K562 (cell line): ENCODE data around the gene MFSD6. TPM values are rescaled to one million over a fixed set of nuclear protein-coding genes. Genes with fewer than 3 reads are reported as not detected.

Source experiments
- ATAC-seq: fragments of 200-7000 bp; cut with Tn5 transposase; 3 replicates; pipeline ENCODE4 v1.9.1; 2020; ENCODE audit warnings: moderate library complexity
- BruUV-seq: library from RNA; stranded (reverse); fragments of 400-500 nt; replicated peaks from 2 replicates; lab custom pipeline; 2021; lab: Mats Ljungman, UMichigan
- CTCF ChIA-PET: fragments of 300-600 bp; formaldehyde crosslinking; extraction: SDS; loops from one replicate; lab custom pipeline; 2021; ENCODE audit warnings: low intra/inter-chr PET ratio; lab: Yijun Ruan, JAX
- POLR2A ChIA-PET: fragments of 300-600, 350-650 bp; sonication (Branson Sonifier 250); formaldehyde crosslinking; extraction: SDS; loops from one replicate; lab custom pipeline; 2021; ENCODE audit warnings: antibody characterized with exemption, inconsistent platforms; lab: Yijun Ruan, JAX
- DNase-seq, 4 experiments: peaks; one replicate each; pipeline versions ENCODE4 v3.0.0 to v3.0.0-alpha.2; 2011 to 2018; ENCODE audit warnings: low spot score in 3 of 4, mixed read lengths in 3 of 4; ENCODE audit errors: extremely low read depth in 1 of 4
- FAIRE-seq: peaks from 2 replicates; lab custom pipeline; 2011; peaks lifted over from hg19 to GRCh38; lab: Jason Lieb, UNC
- H2AFZ ChIP-seq: 2 replicates; pipeline ENCODE4 v1.6.0; 2011; ENCODE audit warnings: low read depth, low read length, control low read depth, inconsistent platforms
- H3K27ac ChIP-seq: fragments of 200-600 bp; 3 replicates; pipeline ENCODE4 v1.8.0; 2011; ENCODE audit warnings: low read depth, mild to moderate bottlenecking, control low read depth, inconsistent platforms, low read length, moderate library complexity, mixed read lengths; ENCODE audit errors: extremely low read depth
- H3K27me3 ChIP-seq, 2 experiments: fragments of 300-600 bp in 1 of 2; 2 replicates in 1 of 2; 3 replicates in 1 of 2; pipeline versions ENCODE4 v1.6.0 to v1.8.0; 2011; ENCODE audit warnings: inconsistent platforms in 2 of 2, low read length in 2 of 2, mild to moderate bottlenecking in 1 of 2, mixed read lengths in 1 of 2, moderate library complexity in 1 of 2; ENCODE audit not compliant: control insufficient read depth in 2 of 2, insufficient read depth in 2 of 2
- H3K36me3 ChIP-seq: fragments of 300-600 bp; 3 replicates; pipeline ENCODE4 v1.8.0; 2011; ENCODE audit warnings: mild to moderate bottlenecking, low read length, inconsistent platforms; ENCODE audit not compliant: control insufficient read depth, insufficient read depth
- H3K4me1 ChIP-seq, 2 experiments: fragments of 200-600 bp in 1 of 2; replicated peaks in 1 of 2; 2 replicates in 1 of 2; 3 replicates in 1 of 2; pipeline versions ENCODE4 v1.5.1 to v1.8.0; 2011; ENCODE audit warnings: inconsistent platforms in 2 of 2, low read length in 2 of 2, mild to moderate bottlenecking in 1 of 2, mixed read lengths in 1 of 2, moderate library complexity in 1 of 2; ENCODE audit not compliant: control insufficient read depth in 2 of 2, insufficient read depth in 2 of 2
- H3K4me2 ChIP-seq: 2 replicates; pipeline ENCODE4 v1.6.1; 2011; ENCODE audit warnings: low read length, control low read depth, inconsistent platforms, mixed read lengths; ENCODE audit not compliant: insufficient read depth
- H3K4me3 ChIP-seq: fragments of 200-600 bp; sonication (generic), shearing (Covaris generic); 2 replicates; pipeline ENCODE4 v1.5.1; 2016; ENCODE audit warnings: control low read depth, inconsistent platforms
- H3K79me2 ChIP-seq: fragments of 200-600 bp; 3 replicates; pipeline ENCODE4 v1.8.0; 2011; ENCODE audit warnings: low read length, inconsistent platforms; ENCODE audit not compliant: control insufficient read depth, insufficient read depth
- H3K9ac ChIP-seq, 2 experiments: 2 replicates each; pipeline versions ENCODE4 v1.6.0 to v1.6.1; 2011; ENCODE audit warnings: low read depth in 2 of 2, low read length in 2 of 2, control low read depth in 1 of 2, inconsistent platforms in 1 of 2, mild to moderate bottlenecking in 1 of 2, mixed read lengths in 1 of 2; ENCODE audit not compliant: insufficient read depth in 1 of 2
- H3K9me1 ChIP-seq: one replicate; pipeline ENCODE4 v1.6.0; 2011; ENCODE audit warnings: inconsistent platforms, mild to moderate bottlenecking, low read length, moderate library complexity; ENCODE audit not compliant: control insufficient read depth, insufficient read depth
- H3K9me3 ChIP-seq: replicated peaks from 2 replicates; pipeline ENCODE4 v1.5.1; 2011; ENCODE audit warnings: low read depth, low read length, inconsistent platforms; ENCODE audit not compliant: control insufficient read depth, insufficient read depth
- H4K20me1 ChIP-seq: replicated peaks from 2 replicates; pipeline ENCODE4 v1.6.1; 2011; ENCODE audit warnings: low read length, inconsistent platforms, mixed read lengths; ENCODE audit not compliant: control insufficient read depth, insufficient read depth
- MECOM ChIP-seq: fragments of 250-450 bp; sonication (Bioruptor Pico); IDR thresholded peaks from 2 replicates; pipeline ENCODE4 v1.8.0; 2022; ENCODE audit warnings: inconsistent platforms
- NONO ChIP-seq, 2 experiments: fragments of 200-400 bp in 1 of 2; fragments of 450-650 bp in 1 of 2; formaldehyde crosslinking in 1 of 2; IDR thresholded peaks; 2 replicates each; pipeline ENCODE4 v1.6.1; 2017; ENCODE audit warnings: low read depth in 2 of 2, mild to moderate bottlenecking in 2 of 2, moderate library complexity in 2 of 2, low read length in 1 of 2
- PBX2 ChIP-seq, 2 experiments: IDR thresholded peaks in 1 of 2; conservative IDR thresholded peaks in 1 of 2; 2 replicates each; pipeline ENCODE4 v1.6.1; 2016; ENCODE audit warnings: low read depth in 2 of 2, mild to moderate bottlenecking in 1 of 2, missing compliant biosample characterization in 1 of 2, missing genetic modification characterization in 1 of 2, moderate library complexity in 1 of 2
- USF2 ChIP-seq: sonication (generic); formaldehyde crosslinking; IDR thresholded peaks from 2 replicates; pipeline ENCODE4 v1.5.0; 2020; ENCODE audit warnings: missing genetic modification reagents
- YBX1 ChIP-seq: fragments of 450-650 bp; IDR thresholded peaks from 2 replicates; pipeline ENCODE4 v1.7.1; 2016; ENCODE audit warnings: mild to moderate bottlenecking
- ZNF280A ChIP-seq: fragments of 450-650 bp; IDR thresholded peaks from 2 replicates; pipeline ENCODE4 v1.6.1; 2018; ENCODE audit warnings: mild to moderate bottlenecking, low read depth; ENCODE audit not compliant: partially characterized antibody
- WGBS: fragments of 100-300 bp; shearing (Covaris generic); methylation state at CpG from one replicate; pipeline ENCODE4 v1.1.6; 2016; ENCODE audit warnings: low coverage, mixed read lengths; ENCODE audit not compliant: insufficient coverage; ENCODE audit errors: missing lambda C conversion rate; 5-methylcytosine and 5-hydroxymethylcytosine counted together
- in situ Hi-C: fragments of 300-500 bp; cut with MboI; formaldehyde crosslinking; loops from 4 replicates; pipeline ENCODE4 v1.15.0; 2018; ENCODE audit warnings: inconsistent platforms, mixed read lengths
- intact Hi-C: fragments of 100-400 bp; cut with micrococcal nuclease; formaldehyde crosslinking; loops from 2 replicates; pipeline ENCODE4 v1.14.2; 2022
- polyA plus RNA-seq, 8 experiments: library from polyadenylated mRNA; depleted of rRNA in 4 of 8; stranded (reverse) in 5 of 8; unstranded in 3 of 8; fragments of >200 nt; fragmentation: Nextera tagmentation in 2 of 8; fragmentation: Illumina TruSeq in 1 of 8; extraction: Ambion mirVana in 2 of 8; extraction: Trizol in 1 of 8; gene quantifications; 2 replicates each; pipeline versions ENCODE4 v1.2.1 to v1.2.3, GENCODE V29; 2011 to 2014; ENCODE audit warnings: inconsistent platforms in 1 of 8, missing spikeins in 1 of 8
- total RNA-seq, 7 experiments: library from RNA; depleted of rRNA in 6 of 7; stranded (reverse); fragments of >200 nt in 6 of 7; fragmentation: Illumina TruSeq in 2 of 7; extraction: Trizol in 2 of 7; gene quantifications; 2 replicates each; pipeline versions ENCODE4 v1.2.1 to v1.2.3, GENCODE V29; 2011 to 2021; ENCODE audit warnings: low replicate concordance in 1 of 7

The MFSD6 gene
- total and polyA plus RNA-seq, 9 of the 15 experiments (the other 6 are each of a cell fraction or from before 2014, with no cell fraction given), result 1.1 to 7.9 (median 4.4) TPM

GRCh38 chr2:190538201-190538600 is 130.0 kb downstream of the MFSD6 start:
- no peak for DNase-seq
- BruUV-seq, result no TSS peak
- H3K79me2 ChIP-seq, result peaks cover 30% of the 10 kb centered on the region
- POLR2A ChIA-PET, result interaction anchor here (1.0 kb wide), 1 partner anchor 9 kb away, joined by 3 read pairs; no protein-coding TSS in a partner anchor
- peaks cover 20% of the 10 kb centered on the region for H3K9me3 ChIP-seq
- no peak overlapping the region for H2AFZ ChIP-seq
- TF ChIP-seq NONO (IDR thresholded peaks at IDR 0.05; ENCODE audit: low read depth in 2 of 2, low read length in 1 of 2), result no peak
- TF ChIP-seq USF2 (CRISPR knock-in tag), result no peak
- H3K36me3 ChIP-seq, result peaks cover 7% of the 10 kb centered on the region; the same call in 2 of the 3 replicates
- no peaks in the 10 kb centered on the region for H3K27me3 ChIP-seq
- H3K27ac ChIP-seq, result no peak overlapping the region
- H3K4me1 ChIP-seq, result peaks cover 10 to 11% of the 10 kb centered on the region in 2 experiments; a peak in 4 of 5 replicates
- no peak for FAIRE-seq
- H3K4me2 ChIP-seq, result no peak overlapping the region
- H4K20me1 ChIP-seq, result no peaks in the 10 kb centered on the region
- in situ Hi-C loops (no loop called here), intact Hi-C loops (loop anchor here (5.0 to 10.0 kb wide), 2 partner anchors 34 to 267 kb away; no protein-coding TSS in a partner anchor)
- H3K4me3 ChIP-seq, result no peak overlapping the region
- no peak overlapping the region for H3K9ac ChIP-seq
- H3K9me1 ChIP-seq, result no peaks in the 10 kb centered on the region
- no peak for ATAC-seq
- CTCF ChIA-PET, result no interaction called here

- Histone ChIP-seq H2AFZ (no peak overlapping the region), H3K36me3 (peaks cover 7% of the 10 kb centered on the region; the same call in 2 of the 3 replicates), H3K27me3 (no peaks in the 10 kb centered on the region), H3K27ac (no peak overlapping the region), H3K9ac (no peak overlapping the region), H3K4me2 (no peak overlapping the region), H3K4me3 (no peak overlapping the region), H3K9me3 (peaks cover 20% of the 10 kb centered on the region), H3K9me1 (no peaks in the 10 kb centered on the region), H4K20me1 (no peaks in the 10 kb centered on the region), H3K4me1 (peaks cover 0 to 3% of the 10 kb centered on the region in 2 experiments; a peak in 2 of 5 replicates), H3K79me2 (peaks cover 18% of the 10 kb centered on the region)
- no TSS peak for BruUV-seq
- POLR2A ChIA-PET, result no interaction called here
- FAIRE-seq, result no peak
- intact Hi-C loops, result no loop called here
- DNase-seq, result no peak
- no peak for ATAC-seq
- CTCF ChIA-PET, result no interaction called here
- WGBS, result 36% methylated on average over 4 of the region's 6 CpGs
- in situ Hi-C loops, result no loop called here
- TF ChIP-seq MECOM (CRISPR knock-in tag) (no peak), YBX1 (no peak), ZNF280A (peak; percentile 70), PBX2 (CRISPR knock-in tag; IDR thresholded peaks at IDR 0.05; ENCODE audit: low read depth) (no peak), PBX2 (tag; conservative IDR thresholded peaks at IDR 0.05; ENCODE audit: low read depth) (no peak)
Observed at GRCh38 chr2:190540048-190540447, 131.9 kb downstream of the MFSD6 start.
